Ovary (tissue), 3 donors: Measurements from ENCODE around the gene APBB2.

ENCODE experiments used
- EP300 ChIP-seq: sonication (generic); formaldehyde crosslinking; IDR thresholded peaks from one replicate; pipeline ENCODE4 v1.6.1; 2017; ENCODE audit warnings: antibody characterized with exemption
- POLR2A ChIP-seq: fragments of 450-650 bp; IDR thresholded peaks from one replicate; pipeline ENCODE4 v1.6.1; 2017; ENCODE audit warnings: antibody characterized with exemption, mild to moderate bottlenecking, moderate library complexity
- TF ChIP-seq, protein P1 (sequence below), 3 donors: fragments of 450-650 bp in 2 of 3; fragments of 200-600 bp in 1 of 3; IDR thresholded peaks; one replicate each; pipeline versions ENCODE4 v1.5.1 to v1.8.0; 2016 to 2022; ENCODE audit warnings: antibody characterized with exemption in 3 of 3, mild to moderate bottlenecking in 1 of 3
- donor health status: DM: no; HTN: no; CAD: no.

DNA sequence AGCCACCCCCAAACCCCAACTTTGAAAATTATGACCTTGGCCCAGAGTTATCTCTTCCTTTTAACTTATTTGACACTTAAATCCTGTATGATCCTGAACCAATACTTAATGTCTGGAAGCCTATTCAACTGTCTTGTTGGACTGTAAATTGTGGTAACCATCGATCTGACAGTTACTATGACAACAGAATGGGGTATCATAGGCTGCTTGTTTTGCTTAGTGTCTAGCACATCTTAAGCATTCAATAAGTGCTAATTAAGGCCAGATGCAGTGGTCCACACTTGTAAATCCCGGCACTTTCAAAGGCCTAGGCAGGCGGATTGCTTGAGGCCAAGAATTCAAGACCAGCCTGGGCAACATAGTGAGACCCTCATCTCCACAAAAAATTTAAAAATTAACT is 175.0 kb downstream of the APBB2 start:
- TF ChIP-seq POLR2A (no peak), EP300 (no peak)
- TF ChIP-seq, protein P1, sequence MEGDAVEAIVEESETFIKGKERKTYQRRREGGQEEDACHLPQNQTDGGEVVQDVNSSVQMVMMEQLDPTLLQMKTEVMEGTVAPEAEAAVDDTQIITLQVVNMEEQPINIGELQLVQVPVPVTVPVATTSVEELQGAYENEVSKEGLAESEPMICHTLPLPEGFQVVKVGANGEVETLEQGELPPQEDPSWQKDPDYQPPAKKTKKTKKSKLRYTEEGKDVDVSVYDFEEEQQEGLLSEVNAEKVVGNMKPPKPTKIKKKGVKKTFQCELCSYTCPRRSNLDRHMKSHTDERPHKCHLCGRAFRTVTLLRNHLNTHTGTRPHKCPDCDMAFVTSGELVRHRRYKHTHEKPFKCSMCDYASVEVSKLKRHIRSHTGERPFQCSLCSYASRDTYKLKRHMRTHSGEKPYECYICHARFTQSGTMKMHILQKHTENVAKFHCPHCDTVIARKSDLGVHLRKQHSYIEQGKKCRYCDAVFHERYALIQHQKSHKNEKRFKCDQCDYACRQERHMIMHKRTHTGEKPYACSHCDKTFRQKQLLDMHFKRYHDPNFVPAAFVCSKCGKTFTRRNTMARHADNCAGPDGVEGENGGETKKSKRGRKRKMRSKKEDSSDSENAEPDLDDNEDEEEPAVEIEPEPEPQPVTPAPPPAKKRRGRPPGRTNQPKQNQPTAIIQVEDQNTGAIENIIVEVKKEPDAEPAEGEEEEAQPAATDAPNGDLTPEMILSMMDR (IDR thresholded peaks at IDR 0.05) = no peak
